Mesothelial cell of epicardium (in vitro differentiated cells): Measurements from ENCODE around the gene CFAP77. TPM values are rescaled to one million over a fixed set of nuclear protein-coding genes. Genes with fewer than 3 reads are reported as not detected.

Experiments used
- DNase-seq, 2 experiments: peaks; one replicate each; pipeline ENCODE4 v3.0.0; 2021; ENCODE audit warnings: low spot score in 2 of 2; ENCODE audit not compliant: unreplicated experiment in 2 of 2
- H3K27ac Mint-ChIP-seq: 2 replicates; pipeline ENCODE4 v1.8.0; 2021; ENCODE audit warnings: mixed read lengths
- H3K27me3 Mint-ChIP-seq: 2 replicates; pipeline ENCODE4 v1.8.0; 2021; ENCODE audit warnings: low read depth, mixed read lengths
- H3K36me3 Mint-ChIP-seq: 2 replicates; pipeline ENCODE4 v1.8.0; 2021; ENCODE audit warnings: mixed read lengths
- H3K4me1 Mint-ChIP-seq: 2 replicates; pipeline ENCODE4 v1.8.0; 2021; ENCODE audit warnings: mixed read lengths
- H3K4me3 Mint-ChIP-seq: 2 replicates; pipeline ENCODE4 v1.8.0; 2021; ENCODE audit warnings: mild to moderate bottlenecking, moderate library complexity, mixed read lengths
- H3K9me3 Mint-ChIP-seq: 2 replicates; pipeline ENCODE4 v1.8.0; 2021; ENCODE audit warnings: mixed read lengths
- total RNA-seq: library from RNA; stranded (reverse); gene quantifications from 3 replicates; pipeline ENCODE4 v1.2.1, GENCODE V29; 2021
- TF ChIP-seq, protein P1 (sequence below): fragments of 200-600 bp; sonication (generic); IDR thresholded peaks from one replicate; pipeline ENCODE4 v1.5.0; 2021; ENCODE audit warnings: antibody characterized with exemption; ENCODE audit not compliant: unreplicated experiment

The CFAP77 gene
- total RNA-seq, 1 donor from 2014 or later: not detected

DNA sequence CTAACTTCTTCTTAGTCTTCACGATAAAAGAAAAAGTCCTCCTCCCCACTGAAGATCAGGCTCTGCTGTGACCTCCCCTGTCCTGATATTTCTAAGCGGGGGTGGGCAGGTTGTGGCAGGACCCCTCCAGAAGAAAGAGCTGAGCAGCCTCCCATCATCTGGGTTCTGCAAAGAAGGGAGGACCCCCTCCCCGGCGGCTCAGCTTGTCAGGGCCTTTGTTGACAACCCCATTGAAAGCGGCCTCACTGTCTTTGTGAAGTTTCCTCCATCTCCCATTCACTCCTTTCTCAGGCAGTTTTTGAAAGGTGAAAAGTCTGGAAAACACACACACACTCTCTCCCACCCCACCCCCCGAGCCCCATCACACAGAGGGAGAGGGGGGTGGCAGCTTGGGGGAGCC is 146.2 kb downstream of the CFAP77 start:
- Mint-ChIP-seq H3K27ac (no peak overlapping the region), H3K4me1 (no peaks in the 10 kb centered on the region), H3K4me3 (no peak overlapping the region), H3K36me3 (no peaks in the 10 kb centered on the region), H3K9me3 (peaks cover 6% of the 10 kb centered on the region), H3K27me3 (peaks cover 61% of the 10 kb centered on the region)
- TF ChIP-seq, protein P1, sequence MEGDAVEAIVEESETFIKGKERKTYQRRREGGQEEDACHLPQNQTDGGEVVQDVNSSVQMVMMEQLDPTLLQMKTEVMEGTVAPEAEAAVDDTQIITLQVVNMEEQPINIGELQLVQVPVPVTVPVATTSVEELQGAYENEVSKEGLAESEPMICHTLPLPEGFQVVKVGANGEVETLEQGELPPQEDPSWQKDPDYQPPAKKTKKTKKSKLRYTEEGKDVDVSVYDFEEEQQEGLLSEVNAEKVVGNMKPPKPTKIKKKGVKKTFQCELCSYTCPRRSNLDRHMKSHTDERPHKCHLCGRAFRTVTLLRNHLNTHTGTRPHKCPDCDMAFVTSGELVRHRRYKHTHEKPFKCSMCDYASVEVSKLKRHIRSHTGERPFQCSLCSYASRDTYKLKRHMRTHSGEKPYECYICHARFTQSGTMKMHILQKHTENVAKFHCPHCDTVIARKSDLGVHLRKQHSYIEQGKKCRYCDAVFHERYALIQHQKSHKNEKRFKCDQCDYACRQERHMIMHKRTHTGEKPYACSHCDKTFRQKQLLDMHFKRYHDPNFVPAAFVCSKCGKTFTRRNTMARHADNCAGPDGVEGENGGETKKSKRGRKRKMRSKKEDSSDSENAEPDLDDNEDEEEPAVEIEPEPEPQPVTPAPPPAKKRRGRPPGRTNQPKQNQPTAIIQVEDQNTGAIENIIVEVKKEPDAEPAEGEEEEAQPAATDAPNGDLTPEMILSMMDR: no peak
- DNase-seq: no peak

DNA sequence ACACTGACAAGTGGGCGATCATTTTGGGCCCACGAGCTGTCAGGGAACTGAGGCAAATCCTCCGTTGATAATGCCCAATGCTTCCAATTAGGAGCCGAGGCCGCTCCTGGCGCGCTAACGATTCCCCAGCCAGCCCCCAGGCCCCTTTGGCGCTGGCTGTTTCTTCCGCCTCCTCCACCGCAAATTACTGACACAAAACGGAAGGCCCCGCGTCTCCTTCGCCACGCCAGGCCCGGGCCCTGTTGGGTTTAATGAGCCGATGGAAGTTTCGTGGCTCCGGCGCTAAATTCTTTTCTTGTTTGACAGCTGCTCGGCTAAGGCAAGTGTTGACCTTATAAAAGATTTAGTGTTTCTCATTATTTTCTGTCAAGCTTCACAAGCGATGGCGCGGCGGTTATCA is 146.7 kb downstream of the CFAP77 start:
- Mint-ChIP-seq H3K4me3 (no peak overlapping the region), H3K4me1 (no peaks in the 10 kb centered on the region), H3K36me3 (no peaks in the 10 kb centered on the region), H3K27ac (no peak overlapping the region), H3K27me3 (peaks cover 60% of the 10 kb centered on the region), H3K9me3 (peaks cover 6% of the 10 kb centered on the region)
- TF ChIP-seq, protein P1: no peak
- DNase-seq: no peak

DNA sequence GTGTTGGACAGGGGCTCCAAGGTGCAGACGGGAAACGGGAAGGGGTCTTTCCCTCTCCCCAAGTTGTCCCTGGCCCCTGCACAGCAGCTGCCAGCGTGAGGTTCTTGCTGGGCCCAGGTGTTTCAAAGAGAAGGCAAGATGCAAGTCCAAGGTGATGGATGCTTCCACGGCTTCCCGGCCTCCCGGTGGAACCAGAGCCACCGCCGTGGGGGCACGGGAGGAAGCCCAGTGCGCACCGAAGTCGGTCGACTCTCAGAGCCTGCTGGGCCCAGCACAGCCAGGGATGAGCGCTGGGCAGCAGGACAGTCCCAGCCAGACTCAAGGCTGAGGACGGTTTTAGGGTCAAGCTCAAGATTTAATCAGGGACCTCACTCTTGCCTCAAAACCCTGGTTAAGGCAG is 147.1 kb downstream of the CFAP77 start:
- TF ChIP-seq, protein P1: no peak
- DNase-seq: no peak
- Mint-ChIP-seq H3K27ac (no peak overlapping the region), H3K27me3 (peaks cover 64% of the 10 kb centered on the region), H3K36me3 (no peaks in the 10 kb centered on the region), H3K4me3 (no peak overlapping the region), H3K4me1 (no peaks in the 10 kb centered on the region), H3K9me3 (peaks cover 6% of the 10 kb centered on the region)

DNA sequence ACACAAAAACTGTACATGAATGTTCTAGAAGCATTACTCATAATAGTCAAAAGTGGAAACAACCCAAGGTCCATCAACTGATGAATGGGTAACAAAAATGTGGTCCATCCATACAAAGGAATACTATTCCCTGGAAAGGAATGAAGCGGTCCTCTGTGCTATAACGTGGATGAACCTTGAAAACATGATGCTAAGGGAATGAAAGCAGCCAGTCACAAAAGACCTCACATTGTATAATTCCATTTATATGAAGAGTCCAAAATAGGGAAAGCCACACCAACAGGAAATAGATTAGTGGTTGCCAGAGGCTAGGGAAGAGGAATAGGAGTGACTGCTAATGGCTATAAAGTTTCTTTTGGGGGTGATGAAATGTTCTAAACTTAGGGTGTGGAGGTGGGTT is 149.7 kb downstream of the CFAP77 start:
- no peak overlapping the region for H3K4me3 Mint-ChIP-seq
- peaks cover 76% of the 10 kb centered on the region for H3K27me3 Mint-ChIP-seq
- H3K9me3 Mint-ChIP-seq: peaks cover 6% of the 10 kb centered on the region
- DNase-seq: no peak
- H3K27ac Mint-ChIP-seq: no peak overlapping the region
- TF ChIP-seq, protein P1: no peak
- H3K36me3 Mint-ChIP-seq: no peaks in the 10 kb centered on the region
- H3K4me1 Mint-ChIP-seq: no peaks in the 10 kb centered on the region

DNA sequence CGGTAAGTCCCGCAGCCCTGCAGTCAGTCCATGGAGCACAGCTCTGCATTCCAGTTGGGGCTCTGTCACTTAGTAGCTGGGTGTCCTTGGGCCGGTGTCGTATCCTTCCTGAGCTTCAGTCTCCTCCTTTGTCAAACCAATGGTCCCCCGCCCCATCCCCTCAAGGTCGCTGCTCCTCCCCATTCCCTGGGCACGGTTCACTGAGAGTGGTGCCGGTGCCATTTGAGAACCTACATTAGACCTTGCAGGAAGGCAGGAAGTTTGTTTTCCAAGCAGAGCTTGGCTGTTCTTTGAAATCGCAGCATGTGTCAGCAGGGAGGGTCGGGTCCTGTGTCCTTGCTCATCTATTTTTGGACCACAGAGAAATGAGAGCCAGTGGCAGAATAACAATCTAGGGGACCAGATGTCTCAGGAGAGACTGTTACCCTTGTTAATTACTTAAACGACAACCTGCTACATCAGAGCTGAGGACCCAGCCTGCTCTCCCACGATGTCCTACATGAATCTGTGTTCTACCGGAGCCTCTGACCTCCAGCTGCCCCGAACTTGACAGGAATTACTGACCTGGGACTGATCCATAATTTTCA is 150.7 kb downstream of the CFAP77 start:
- Mint-ChIP-seq H3K27me3 (peaks cover 73% of the 10 kb centered on the region), H3K4me1 (no peaks in the 10 kb centered on the region), H3K36me3 (no peaks in the 10 kb centered on the region), H3K9me3 (peaks cover 6% of the 10 kb centered on the region), H3K4me3 (no peak overlapping the region), H3K27ac (no peak overlapping the region)
- no peak for DNase-seq
- TF ChIP-seq, protein P1: no peak

DNA sequence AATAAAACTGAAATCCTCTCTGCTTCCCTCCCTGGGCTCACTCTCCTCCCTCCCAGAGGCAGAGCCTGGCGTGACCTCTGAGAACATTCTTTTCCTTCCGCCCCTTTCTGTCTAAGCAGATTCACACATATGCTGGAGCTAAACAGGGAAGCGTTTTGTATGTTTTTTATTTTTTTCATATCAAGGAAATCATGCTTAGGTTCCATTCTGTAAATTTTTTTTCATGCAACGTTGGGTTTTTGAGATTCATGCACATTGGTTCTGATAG is 152.2 kb downstream of the CFAP77 start:
- TF ChIP-seq, protein P1: no peak
- no peaks in the 10 kb centered on the region for H3K4me1 Mint-ChIP-seq

More for the DNA sequence above, 152.2 kb downstream of the CFAP77 start:
- no peak overlapping the region for H3K4me3 Mint-ChIP-seq
- H3K36me3 Mint-ChIP-seq: no peaks in the 10 kb centered on the region
- H3K27ac Mint-ChIP-seq: no peak overlapping the region
- peaks cover 6% of the 10 kb centered on the region for H3K9me3 Mint-ChIP-seq
- H3K27me3 Mint-ChIP-seq: peaks cover 71% of the 10 kb centered on the region
- no peak for DNase-seq
